Measurements from ENCODE around the gene FBXO42. TPM values are rescaled to one million over a fixed set of nuclear protein-coding genes. Genes with fewer than 3 reads are reported as not detected.

FBXO42 gene
- total and polyA plus RNA-seq, 12 donors, result 14.0 to 44.9 (median 19.7) TPM

- TF ChIP-seq CTCF (IDR thresholded peaks at IDR 0.05) (no peak), POLR2A (IDR thresholded peaks at IDR 0.05) (no peak)
- Histone ChIP-seq H3K27ac (peak overlapping the region in 4 of 5 donors; percentile 70 to 85 (median 78)), H3K27me3 (no peaks in the 10 kb centered on the region), H3K36me3 (replicated peaks in 1 of 2) (peaks cover 0 to 31% of the 10 kb centered on the region in 2 donors), H3K9me3 (replicated peaks in 1 of 3) (no peaks in the 10 kb centered on the region), H3K4me3 (no peak overlapping the region), H3K4me1 (replicated peaks in 1 of 2) (peaks cover 40 to 53% of the 10 kb centered on the region in 2 donors)
- intact Hi-C loops (cut with DNase I), result loop anchor here in 1 of 2 donors (10.0 kb wide), 1 partner anchor 104 kb away; the partner anchor contains the start of gene FBXO42
- 82 to 90% (median 86%) methylated on average over 12 to 15 of the region's 15 CpGs for WGBS, 4 donors
- DNase-seq, result peak in 2 of 7 donors; percentile 25 to 56
Measured at GRCh38 chr1:16250524-16251251, 101.6 kb downstream of the FBXO42 start.

DNA sequence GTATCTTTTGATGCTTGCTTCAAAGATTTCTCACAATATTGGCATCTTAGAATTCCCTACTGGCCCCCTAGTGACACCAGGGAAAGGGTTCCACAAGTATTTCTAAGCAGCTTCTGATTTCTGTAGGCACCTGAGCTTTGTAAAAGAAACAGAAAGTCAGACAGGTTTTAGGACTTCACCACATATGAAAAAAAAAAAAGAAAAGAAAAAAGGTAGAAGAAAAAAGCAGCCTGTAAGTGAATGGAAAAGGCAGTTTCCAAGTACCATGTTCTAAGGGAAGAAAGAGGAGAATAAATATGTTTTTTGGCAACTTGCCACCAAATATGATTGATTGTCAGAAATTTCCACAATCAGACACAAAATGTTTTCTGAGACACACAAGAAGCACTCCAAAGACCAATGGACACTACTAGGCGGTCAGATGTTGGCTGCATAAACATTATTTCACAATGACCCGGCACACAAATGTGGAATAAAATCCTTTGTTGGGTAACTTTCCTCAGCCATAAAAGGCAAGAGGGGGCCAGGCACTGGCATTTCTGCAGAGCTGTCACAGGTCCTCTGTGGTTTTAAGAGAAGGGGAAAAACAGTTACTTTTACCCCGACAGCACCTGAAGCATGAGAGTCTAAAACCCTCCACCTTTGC lies 102.6 kb downstream of the FBXO42 start:
- H3K4me3 ChIP-seq, result peak overlapping the region in 1 of 4 donors; percentile 18
- peaks cover 0 to 27% of the 10 kb centered on the region in 2 donors for H3K36me3 ChIP-seq (replicated peaks in 1 of 2)
- H3K4me1 ChIP-seq (replicated peaks in 1 of 2), result peaks cover 40 to 49% of the 10 kb centered on the region in 2 donors
- intact Hi-C loops (cut with DNase I), result loop anchor here in 1 of 2 donors (5.0 to 10.0 kb wide), 2 partner anchors 52 to 105 kb away; partner anchors contain the start of gene FBXO42
- WGBS, 4 donors, result 8 to 29% (median 21%) methylated on average over 3 of the region's 3 CpGs
- H3K9me3 ChIP-seq (replicated peaks in 1 of 3), result no peaks in the 10 kb centered on the region
- H3K27me3 ChIP-seq, result no peaks in the 10 kb centered on the region
- peak; percentile 40 to 88 (median 73) for DNase-seq
- peak overlapping the region; percentile 57 to 85 (median 77) for H3K27ac ChIP-seq
- TF ChIP-seq CTCF (IDR thresholded peaks at IDR 0.05), result no peak
- no peak for TF ChIP-seq POLR2A (IDR thresholded peaks at IDR 0.05)

DNA sequence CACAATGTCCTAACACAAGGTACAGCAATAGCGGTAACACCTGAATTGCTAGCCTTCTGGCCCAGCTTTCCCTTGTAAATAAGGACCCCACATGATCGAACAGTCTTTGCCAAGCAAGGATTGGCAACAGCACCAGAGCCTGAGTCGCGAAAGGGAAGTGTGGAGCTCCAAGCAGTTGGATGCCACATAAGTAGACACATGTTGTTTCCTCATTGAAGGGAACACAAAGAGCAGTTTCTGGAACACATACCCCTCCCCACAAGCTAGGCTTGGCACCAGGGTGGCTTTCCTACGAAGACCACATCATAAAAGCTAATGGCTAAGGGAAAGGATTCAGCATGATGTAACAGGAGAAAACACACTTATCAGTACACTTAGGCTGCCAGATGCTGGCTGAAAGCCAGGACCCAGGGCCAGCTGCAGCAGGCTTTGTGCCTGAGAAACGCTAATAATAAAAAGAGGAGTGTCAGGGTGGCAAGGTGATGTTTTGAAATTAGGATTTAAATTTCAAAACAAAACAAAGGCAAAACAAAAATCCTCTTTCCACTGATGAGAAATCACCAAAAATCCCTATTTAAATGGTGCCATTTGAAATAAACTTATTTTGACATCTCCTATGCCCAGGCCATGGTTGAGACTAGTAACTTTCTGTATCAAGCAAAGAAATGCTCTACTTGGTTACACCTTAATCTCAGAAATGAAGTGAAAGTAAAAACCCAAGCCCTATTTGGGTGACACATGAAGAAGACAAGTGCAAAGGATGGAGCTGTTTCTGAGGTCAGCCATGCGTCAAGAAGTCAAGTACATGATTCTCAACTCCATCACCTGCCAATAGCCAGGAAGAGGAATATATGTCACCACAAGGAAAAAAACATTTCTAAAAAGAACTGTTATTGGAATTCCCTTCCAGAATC lies 103.4 kb downstream of the FBXO42 start:
- 20 to 28% (median 22%) methylated on average over 7 of the region's 7 CpGs for WGBS, 4 donors
- Histone ChIP-seq H3K36me3 (replicated peaks in 1 of 2) (peaks cover 0 to 27% of the 10 kb centered on the region in 2 donors), H3K9me3 (replicated peaks in 1 of 3) (no peaks in the 10 kb centered on the region), H3K27me3 (no peaks in the 10 kb centered on the region), H3K4me3 (peak overlapping the region in 1 of 4 donors; percentile 18), H3K27ac (peak overlapping the region; percentile 57 to 80 (median 72)), H3K4me1 (replicated peaks in 1 of 2) (peaks cover 32 to 48% of the 10 kb centered on the region in 2 donors)
- peak; percentile 86 to 96 (median 90) for DNase-seq
- intact Hi-C loops (cut with DNase I), result loop anchor here in 1 of 2 donors (5.0 kb wide), 1 partner anchor 52 kb away; no protein-coding TSS in a partner anchor
- no peak for TF ChIP-seq CTCF (IDR thresholded peaks at IDR 0.05)
- no peak for TF ChIP-seq POLR2A (IDR thresholded peaks at IDR 0.05)
